ENCODE measurements around the gene FARP1. TPM values are rescaled to one million over a fixed set of nuclear protein-coding genes. Genes with fewer than 3 reads are reported as not detected.

Gene FARP1
- total RNA-seq, 6 experiments from 2014 or later = 44.9 to 104 (median 80.0) TPM

DNA sequence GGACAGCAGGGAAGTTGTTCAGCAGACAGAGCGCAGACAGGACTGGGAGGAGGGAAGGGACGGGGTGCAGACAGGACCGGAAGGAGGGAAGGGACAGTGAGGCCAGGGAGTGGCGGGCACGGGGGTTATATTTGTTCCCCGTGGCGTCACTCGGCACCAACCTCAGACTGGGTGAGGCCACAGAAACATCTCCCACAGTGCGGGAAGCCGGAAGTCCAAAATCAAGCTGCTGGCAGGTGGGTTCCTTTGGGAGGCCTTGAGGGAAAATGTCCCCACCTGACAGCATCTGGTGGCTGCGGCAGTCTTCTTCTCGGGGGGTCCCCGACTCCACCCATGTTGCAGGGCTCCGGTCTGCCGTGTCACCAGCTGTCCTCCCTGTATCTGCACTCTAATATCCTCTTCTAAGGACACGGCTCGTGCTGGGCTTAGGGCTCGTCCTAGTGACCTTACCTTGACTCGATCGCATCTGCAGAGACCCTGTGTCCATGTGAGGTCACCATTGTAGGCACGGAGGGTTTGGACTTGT is 301.0 kb downstream of the FARP1 start:
- WGBS (ENCODE audit: insufficient coverage, low coverage, low lambda C conversion rate, missing lambda C conversion rate) = 56% methylated on average over 3 of the region's 21 CpGs
- TF ChIP-seq POLR2A (IDR thresholded peaks at IDR 0.05) = no peak
- TF ChIP-seq, protein P1, sequence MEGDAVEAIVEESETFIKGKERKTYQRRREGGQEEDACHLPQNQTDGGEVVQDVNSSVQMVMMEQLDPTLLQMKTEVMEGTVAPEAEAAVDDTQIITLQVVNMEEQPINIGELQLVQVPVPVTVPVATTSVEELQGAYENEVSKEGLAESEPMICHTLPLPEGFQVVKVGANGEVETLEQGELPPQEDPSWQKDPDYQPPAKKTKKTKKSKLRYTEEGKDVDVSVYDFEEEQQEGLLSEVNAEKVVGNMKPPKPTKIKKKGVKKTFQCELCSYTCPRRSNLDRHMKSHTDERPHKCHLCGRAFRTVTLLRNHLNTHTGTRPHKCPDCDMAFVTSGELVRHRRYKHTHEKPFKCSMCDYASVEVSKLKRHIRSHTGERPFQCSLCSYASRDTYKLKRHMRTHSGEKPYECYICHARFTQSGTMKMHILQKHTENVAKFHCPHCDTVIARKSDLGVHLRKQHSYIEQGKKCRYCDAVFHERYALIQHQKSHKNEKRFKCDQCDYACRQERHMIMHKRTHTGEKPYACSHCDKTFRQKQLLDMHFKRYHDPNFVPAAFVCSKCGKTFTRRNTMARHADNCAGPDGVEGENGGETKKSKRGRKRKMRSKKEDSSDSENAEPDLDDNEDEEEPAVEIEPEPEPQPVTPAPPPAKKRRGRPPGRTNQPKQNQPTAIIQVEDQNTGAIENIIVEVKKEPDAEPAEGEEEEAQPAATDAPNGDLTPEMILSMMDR (IDR thresholded peaks at IDR 0.05) = no peak
- Histone ChIP-seq H3K4me1 (no peaks in the 10 kb centered on the region), H3K4me3 (no peak overlapping the region), H3K36me3 (peaks cover 0 to 42% (median 20%) of the 10 kb centered on the region in 4 donors), H3K9me3 (no peaks in the 10 kb centered on the region), H3K27ac (no peak overlapping the region), H3K27me3 (no peaks in the 10 kb centered on the region)
- ATAC-seq = no peak
- no peak for DNase-seq
- intact Hi-C loops (cut with DNase I) = loop anchor here (10.0 kb wide), 2 partner anchors 211 to 409 kb away; no protein-coding TSS in a partner anchor

DNA sequence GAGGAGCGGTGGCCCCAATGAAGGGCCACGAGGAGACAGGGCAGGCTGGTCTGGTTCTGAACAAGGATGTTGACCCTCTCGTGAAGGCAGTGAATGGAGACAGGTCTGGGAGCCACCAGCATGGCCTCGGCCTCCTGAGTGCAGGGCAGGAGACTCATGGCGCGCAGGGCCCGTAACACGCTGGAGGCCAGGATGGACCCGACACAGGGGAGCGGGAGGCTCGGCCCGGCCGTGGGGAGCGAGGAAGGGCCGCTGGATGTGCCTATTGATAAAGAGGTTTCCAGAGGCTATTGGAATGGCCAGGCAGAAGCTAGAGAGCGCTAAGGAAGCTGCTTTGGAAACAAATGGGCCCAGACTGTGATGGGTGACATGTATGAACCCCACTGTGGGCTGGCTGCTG is 301.5 kb downstream of the FARP1 start:
- ATAC-seq (no peak), DNase-seq (no peak)
- Histone ChIP-seq H3K4me1 (no peaks in the 10 kb centered on the region), H3K9me3 (no peaks in the 10 kb centered on the region), H3K36me3 (peaks cover 0 to 47% (median 17%) of the 10 kb centered on the region in 4 donors), H3K27me3 (no peaks in the 10 kb centered on the region), H3K27ac (no peak overlapping the region), H3K4me3 (no peak overlapping the region)
- WGBS (ENCODE audit: insufficient coverage, low coverage, low lambda C conversion rate, missing lambda C conversion rate) = 95% methylated on average over 9 of the region's 16 CpGs
- TF ChIP-seq POLR2A (IDR thresholded peaks at IDR 0.05) = no peak
- TF ChIP-seq, protein P1 (IDR thresholded peaks at IDR 0.05) = no peak
- intact Hi-C loops (cut with DNase I) = loop anchor here (10.0 kb wide), 2 partner anchors 210 to 410 kb away; no protein-coding TSS in a partner anchor

DNA sequence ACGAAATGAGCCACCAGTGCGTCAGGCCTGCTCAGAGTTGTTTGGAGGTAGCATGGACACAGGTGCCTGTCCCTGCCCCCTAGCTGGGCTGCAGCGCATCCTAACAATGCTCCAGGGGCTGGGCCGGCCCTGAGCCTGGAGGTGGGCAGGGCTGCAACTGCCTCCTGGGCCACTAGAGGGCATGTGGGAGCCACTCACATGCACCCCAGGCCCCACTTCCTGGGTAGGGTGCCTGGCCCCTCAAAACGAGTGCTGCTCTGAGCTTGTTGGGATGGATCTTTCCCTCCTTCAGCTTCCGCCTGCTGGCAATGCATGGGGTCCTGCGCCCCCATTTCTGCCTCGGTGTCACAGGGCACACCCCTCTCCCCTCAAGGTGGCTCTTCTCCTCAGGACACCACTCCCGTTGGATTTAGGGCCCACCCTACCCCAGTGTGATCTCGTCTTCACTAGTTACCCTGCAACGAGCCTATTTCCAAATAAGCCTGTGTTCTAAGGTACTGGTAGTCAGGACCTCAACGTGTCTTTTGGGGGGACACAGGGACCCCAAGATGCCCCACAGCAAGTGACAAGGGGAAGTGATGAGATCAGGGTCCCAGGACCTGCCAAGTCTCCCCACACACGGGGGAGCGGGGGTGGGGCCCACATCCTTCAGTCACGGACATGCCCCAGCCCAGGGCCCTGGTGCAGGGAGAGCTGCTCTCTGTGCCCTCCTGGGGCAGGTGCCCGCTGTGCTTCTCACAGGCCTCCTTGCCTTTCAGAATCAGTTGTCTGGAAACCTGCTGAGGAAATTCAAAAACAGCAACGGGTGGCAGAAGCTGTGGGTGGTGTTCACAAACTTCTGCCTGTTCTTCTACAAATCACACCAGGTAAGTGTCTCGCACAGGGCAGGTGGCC is 302.7 kb downstream of the FARP1 start:
- DNase-seq = peak; percentile 74 to 76 (median 75)
- no peaks in the 10 kb centered on the region for H3K4me1 ChIP-seq
- no peak for TF ChIP-seq POLR2A (IDR thresholded peaks at IDR 0.05)
- TF ChIP-seq, protein P1 (IDR thresholded peaks at IDR 0.05) = peak; percentile 97 to 98 (median 97)
- H3K36me3 ChIP-seq = peaks cover 0 to 43% (median 12%) of the 10 kb centered on the region in 4 donors
- no peak overlapping the region for H3K27ac ChIP-seq
- ATAC-seq = peak; percentile 84 to 92 (median 90)
- no peak overlapping the region for H3K4me3 ChIP-seq
- H3K27me3 ChIP-seq = no peaks in the 10 kb centered on the region
- intact Hi-C loops (cut with DNase I) = loop anchor here (10.0 kb wide), 2 partner anchors 209 to 411 kb away; no protein-coding TSS in a partner anchor
- no peaks in the 10 kb centered on the region for H3K9me3 ChIP-seq
- 13% methylated on average over 7 of the region's 18 CpGs for WGBS (ENCODE audit: insufficient coverage, low coverage, low lambda C conversion rate, missing lambda C conversion rate)

DNA sequence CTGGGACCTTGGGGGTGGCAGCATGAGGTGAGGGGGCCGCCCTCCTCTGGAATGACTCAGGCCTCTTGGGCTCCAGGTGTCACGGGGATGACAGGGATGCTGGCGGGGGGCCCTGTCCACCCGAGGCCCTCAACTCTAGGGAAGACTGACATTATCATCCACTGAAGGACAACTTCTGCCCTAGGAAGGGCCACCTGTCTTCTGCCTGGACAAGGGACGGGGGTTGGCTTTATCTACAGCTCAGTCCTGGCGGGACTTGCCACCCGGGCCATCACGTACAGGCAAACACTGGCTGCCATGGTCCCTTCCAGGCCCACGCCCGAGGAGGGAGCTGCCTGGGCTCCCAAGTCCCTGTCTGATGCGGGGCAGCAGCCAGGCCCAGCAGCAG is 303.3 kb downstream of the FARP1 start:
- ATAC-seq = no peak
- no peak overlapping the region for H3K4me3 ChIP-seq
- intact Hi-C loops (cut with DNase I) = loop anchor here (10.0 kb wide), 2 partner anchors 209 to 411 kb away; no protein-coding TSS in a partner anchor
- DNase-seq = no peak
- no CpG with 5 or more reads among the region's 11 CpGs for WGBS (ENCODE audit: insufficient coverage, low coverage, low lambda C conversion rate, missing lambda C conversion rate)
- no peak for TF ChIP-seq POLR2A (IDR thresholded peaks at IDR 0.05)
- no peaks in the 10 kb centered on the region for H3K27me3 ChIP-seq
- peaks cover 0 to 38% (median 11%) of the 10 kb centered on the region in 4 donors for H3K36me3 ChIP-seq
- H3K27ac ChIP-seq = no peak overlapping the region
- no peaks in the 10 kb centered on the region for H3K4me1 ChIP-seq
- no peaks in the 10 kb centered on the region for H3K9me3 ChIP-seq

DNA sequence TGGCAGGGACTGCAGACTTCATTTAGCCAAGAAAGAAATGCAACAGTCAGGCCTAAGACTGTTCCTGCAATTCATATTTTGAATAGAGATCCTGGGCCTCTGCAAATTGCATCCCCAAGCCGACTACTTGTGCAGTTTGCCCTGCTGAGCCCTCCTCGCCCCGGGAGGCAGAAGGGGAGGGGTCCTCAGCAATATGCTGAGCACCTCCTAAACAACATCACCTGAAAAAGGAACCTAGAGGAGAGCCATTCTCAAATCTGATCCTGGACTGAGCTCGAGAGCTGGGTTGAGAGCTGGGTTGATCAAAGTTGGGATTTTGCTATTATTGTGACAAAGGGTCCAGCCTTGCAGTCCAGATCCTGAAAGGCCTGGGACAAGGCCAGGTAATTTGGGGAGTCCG is 304.2 kb downstream of the FARP1 start:
- no peak overlapping the region for H3K4me3 ChIP-seq
- ATAC-seq = no peak
- no peak for DNase-seq
- no CpG with 5 or more reads among the region's 5 CpGs for WGBS (ENCODE audit: insufficient coverage, low coverage, low lambda C conversion rate, missing lambda C conversion rate)
- TF ChIP-seq, protein P1 (IDR thresholded peaks at IDR 0.05) = no peak
- no peak for TF ChIP-seq POLR2A (IDR thresholded peaks at IDR 0.05)
- no peaks in the 10 kb centered on the region for H3K9me3 ChIP-seq
- no peaks in the 10 kb centered on the region for H3K27me3 ChIP-seq
- no peaks in the 10 kb centered on the region for H3K4me1 ChIP-seq
- intact Hi-C loops (cut with DNase I) = loop anchor here (10.0 kb wide), 2 partner anchors 208 to 412 kb away; no protein-coding TSS in a partner anchor
- H3K36me3 ChIP-seq = peaks cover 0 to 45% (median 11%) of the 10 kb centered on the region in 4 donors
- H3K27ac ChIP-seq = no peak overlapping the region
